ENCODE data around the gene SPTBN2.

The SPTBN2 gene

DNA sequence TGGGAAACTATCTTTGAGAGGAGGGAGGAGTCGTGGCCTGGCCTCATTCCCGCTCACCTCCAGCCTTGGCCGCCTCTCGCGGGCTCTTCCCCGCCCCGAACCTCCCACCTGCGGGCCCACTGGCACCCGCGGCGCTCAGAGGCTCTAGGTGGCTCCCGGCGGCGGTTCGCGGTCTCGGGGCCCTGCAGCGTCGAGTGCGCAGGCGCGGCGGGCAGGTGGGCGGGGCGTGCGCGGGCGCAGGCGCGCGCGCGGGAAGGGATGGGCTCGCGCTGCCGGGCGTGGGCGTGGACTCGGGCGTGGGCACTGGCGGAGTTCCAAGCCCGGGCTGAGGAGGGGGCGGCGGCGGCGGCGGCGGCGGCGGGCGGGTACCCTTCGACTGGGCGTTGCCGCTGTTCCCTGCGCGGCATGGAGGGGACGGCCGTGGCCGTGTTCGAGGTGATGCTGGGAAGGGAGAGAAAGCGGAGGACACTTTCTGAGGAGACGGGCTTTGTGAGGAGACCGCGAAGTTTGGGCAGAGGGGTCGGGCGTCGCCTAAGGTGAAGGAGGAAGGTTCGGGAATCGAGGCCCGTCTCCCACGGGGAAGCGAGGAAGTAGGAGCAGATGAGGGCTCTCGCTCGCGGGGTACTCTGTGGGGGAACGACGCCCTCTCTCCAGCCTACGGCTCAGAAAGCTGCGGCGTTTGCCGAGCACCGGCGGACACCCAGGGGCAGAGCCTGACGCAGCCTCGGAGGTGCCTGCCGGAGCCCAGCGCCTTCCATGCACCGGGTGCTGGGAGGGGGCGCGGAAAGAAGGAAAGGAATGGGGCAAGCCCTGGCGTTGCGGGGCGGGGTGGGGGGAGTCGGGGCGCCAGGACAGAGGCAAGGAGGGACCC is 15.7 kb upstream of the SPTBN2 start:
- TF ChIP-seq, protein P1, sequence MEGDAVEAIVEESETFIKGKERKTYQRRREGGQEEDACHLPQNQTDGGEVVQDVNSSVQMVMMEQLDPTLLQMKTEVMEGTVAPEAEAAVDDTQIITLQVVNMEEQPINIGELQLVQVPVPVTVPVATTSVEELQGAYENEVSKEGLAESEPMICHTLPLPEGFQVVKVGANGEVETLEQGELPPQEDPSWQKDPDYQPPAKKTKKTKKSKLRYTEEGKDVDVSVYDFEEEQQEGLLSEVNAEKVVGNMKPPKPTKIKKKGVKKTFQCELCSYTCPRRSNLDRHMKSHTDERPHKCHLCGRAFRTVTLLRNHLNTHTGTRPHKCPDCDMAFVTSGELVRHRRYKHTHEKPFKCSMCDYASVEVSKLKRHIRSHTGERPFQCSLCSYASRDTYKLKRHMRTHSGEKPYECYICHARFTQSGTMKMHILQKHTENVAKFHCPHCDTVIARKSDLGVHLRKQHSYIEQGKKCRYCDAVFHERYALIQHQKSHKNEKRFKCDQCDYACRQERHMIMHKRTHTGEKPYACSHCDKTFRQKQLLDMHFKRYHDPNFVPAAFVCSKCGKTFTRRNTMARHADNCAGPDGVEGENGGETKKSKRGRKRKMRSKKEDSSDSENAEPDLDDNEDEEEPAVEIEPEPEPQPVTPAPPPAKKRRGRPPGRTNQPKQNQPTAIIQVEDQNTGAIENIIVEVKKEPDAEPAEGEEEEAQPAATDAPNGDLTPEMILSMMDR (IDR thresholded peaks at IDR 0.05; ENCODE audit: insufficient read depth, low read length, poor library complexity, severe bottlenecking) = no peak
- DNase-seq (ENCODE audit: extremely low read depth, insufficient read length) = peak; percentile 89
- no peaks in the 10 kb centered on the region for H3K36me3 ChIP-seq (ENCODE audit: control insufficient read depth, insufficient read depth, low read length)
- peak overlapping the region; percentile 92 for H3K4me3 ChIP-seq (replicated peaks; ENCODE audit: low read depth, low read length)
- no peaks in the 10 kb centered on the region for H3K27me3 ChIP-seq (replicated peaks; ENCODE audit: control insufficient read depth, insufficient read depth, low read length)

DNA sequence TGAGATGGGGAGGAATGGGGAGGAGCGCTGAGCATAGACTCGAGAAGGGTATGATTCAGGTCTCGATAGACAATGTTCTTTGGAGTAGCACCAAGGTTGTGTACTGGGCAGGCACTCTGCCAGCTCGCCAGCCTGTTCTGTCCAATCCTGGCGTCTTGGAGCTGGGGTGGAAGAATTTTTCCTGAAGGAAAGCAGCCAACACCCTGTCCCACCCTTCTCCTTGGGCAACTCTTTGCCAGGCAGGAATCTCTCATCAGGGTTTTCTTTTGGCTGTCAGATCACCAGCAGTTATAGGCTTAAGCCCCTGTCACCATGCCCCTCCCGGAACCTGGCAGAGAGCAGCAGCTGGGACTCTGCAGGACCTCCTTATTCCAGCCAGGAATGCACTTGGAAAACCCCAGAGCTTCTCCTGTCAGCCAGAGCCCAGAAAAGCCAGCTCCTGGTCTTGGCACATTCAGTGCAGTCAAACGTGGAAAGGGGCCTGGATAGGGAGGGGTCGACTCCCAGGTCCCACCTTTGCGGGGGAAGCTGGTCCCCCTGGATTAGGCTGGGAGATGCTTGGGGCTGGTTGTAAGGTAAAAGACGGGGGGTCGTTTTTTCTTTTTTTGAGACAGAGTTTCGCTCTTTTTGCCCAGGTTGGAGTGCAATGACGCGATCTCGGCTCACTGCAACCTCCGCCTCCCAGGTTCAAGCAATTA is 14.4 kb upstream of the SPTBN2 start:
- Histone ChIP-seq H3K4me3 (replicated peaks; ENCODE audit: low read depth, low read length) (no peak overlapping the region), H3K36me3 (ENCODE audit: control insufficient read depth, insufficient read depth, low read length) (no peaks in the 10 kb centered on the region), H3K27me3 (replicated peaks; ENCODE audit: control insufficient read depth, insufficient read depth, low read length) (no peaks in the 10 kb centered on the region)
- no peak for DNase-seq (ENCODE audit: extremely low read depth, insufficient read length)
- TF ChIP-seq, protein P1 (IDR thresholded peaks at IDR 0.05; ENCODE audit: insufficient read depth, low read length, poor library complexity, severe bottlenecking) = no peak

DNA sequence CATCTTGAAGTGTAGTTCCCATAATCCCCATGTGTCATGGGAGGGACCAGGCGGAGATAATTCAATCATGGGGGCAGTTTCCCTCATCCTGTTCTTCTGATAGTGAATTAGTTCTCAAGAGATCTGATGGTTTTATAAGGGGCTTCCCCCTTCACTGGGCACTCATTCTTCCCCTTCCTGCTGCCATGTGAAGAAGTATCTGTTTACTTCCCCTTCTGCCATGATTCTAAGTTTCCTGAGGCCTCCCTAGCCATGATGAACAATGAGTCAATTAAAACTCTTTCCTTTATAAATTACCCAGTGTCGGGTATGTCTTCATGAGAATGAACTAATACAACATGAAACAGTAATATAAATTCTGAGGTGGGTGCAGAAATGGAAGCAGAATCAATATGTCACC is 12.1 kb upstream of the SPTBN2 start:
- H3K27me3 ChIP-seq (replicated peaks; ENCODE audit: control insufficient read depth, insufficient read depth, low read length) = no peaks in the 10 kb centered on the region
- H3K36me3 ChIP-seq (ENCODE audit: control insufficient read depth, insufficient read depth, low read length) = no peaks in the 10 kb centered on the region
- DNase-seq (ENCODE audit: extremely low read depth, insufficient read length) = no peak
- TF ChIP-seq, protein P1 (IDR thresholded peaks at IDR 0.05; ENCODE audit: insufficient read depth, low read length, poor library complexity, severe bottlenecking) = no peak
- no peak overlapping the region for H3K4me3 ChIP-seq (replicated peaks; ENCODE audit: low read depth, low read length)

DNA sequence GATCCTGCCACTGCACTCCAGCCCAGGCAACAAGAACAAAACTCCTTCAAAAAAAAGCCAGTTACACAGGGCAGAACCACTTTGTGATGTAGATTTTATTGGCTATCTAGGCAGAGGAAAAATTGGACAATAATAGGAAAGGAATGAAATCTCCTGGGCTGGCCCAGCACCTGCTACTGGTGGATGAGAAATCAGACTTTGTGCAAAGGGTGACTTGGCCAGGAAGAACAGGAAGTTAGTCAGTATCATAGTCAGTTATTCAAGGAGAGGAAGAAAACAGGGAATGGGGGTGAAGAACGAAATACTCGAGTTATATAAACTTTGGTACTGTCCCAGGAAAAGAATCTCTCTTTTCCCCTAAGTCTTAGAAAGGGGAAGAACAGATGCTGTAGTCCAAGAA is 11.0 kb upstream of the SPTBN2 start:
- TF ChIP-seq, protein P1 (IDR thresholded peaks at IDR 0.05; ENCODE audit: insufficient read depth, low read length, poor library complexity, severe bottlenecking) = no peak
- no peak for DNase-seq (ENCODE audit: extremely low read depth, insufficient read length)

DNA sequence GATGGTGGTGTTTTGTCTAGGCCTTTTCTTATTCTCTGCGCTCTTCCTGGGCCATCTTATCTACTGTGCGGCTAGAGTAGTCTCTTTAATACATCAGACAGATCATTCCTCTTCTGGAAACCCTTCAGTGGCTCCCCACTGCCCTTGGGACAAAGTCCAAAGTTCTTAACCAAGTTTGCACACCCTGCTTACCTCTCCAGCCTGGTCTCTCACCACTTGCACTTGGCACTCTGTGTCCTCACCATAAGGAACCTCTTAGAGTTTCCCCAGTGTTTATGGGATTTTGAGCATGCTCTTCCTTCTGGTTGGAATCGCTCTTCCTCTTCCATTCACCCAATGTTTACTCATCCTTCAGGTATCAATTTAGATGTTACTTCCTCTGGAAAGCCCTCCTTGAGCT is 5.2 kb upstream of the SPTBN2 start:
- Histone ChIP-seq H3K4me3 (replicated peaks; ENCODE audit: low read depth, low read length) (no peak overlapping the region), H3K36me3 (ENCODE audit: control insufficient read depth, insufficient read depth, low read length) (no peaks in the 10 kb centered on the region), H3K27me3 (replicated peaks; ENCODE audit: control insufficient read depth, insufficient read depth, low read length) (peaks cover 3% of the 10 kb centered on the region)
- no peak for DNase-seq (ENCODE audit: extremely low read depth, insufficient read length)
- TF ChIP-seq, protein P1 (IDR thresholded peaks at IDR 0.05; ENCODE audit: insufficient read depth, low read length, poor library complexity, severe bottlenecking) = no peak

More for the DNA sequence above, 11.0 kb upstream of the SPTBN2 start:
- Histone ChIP-seq H3K4me3 (replicated peaks; ENCODE audit: low read depth, low read length) (no peak overlapping the region), H3K27me3 (replicated peaks; ENCODE audit: control insufficient read depth, insufficient read depth, low read length) (no peaks in the 10 kb centered on the region; the same call in 1 of the 2 replicates), H3K36me3 (ENCODE audit: control insufficient read depth, insufficient read depth, low read length) (no peaks in the 10 kb centered on the region)

All from GM06990 (cell line).